ENCODE results near the gene ADAMTSL3. TPM values are rescaled to one million over a fixed set of nuclear protein-coding genes. Genes with fewer than 3 reads are reported as not detected.
A peak's percentile ranks its signal among the peaks of the same experiment; 100 is the strongest.

The ADAMTSL3 gene
- total and polyA plus RNA-seq, 4 donors = 3.5 to 19.0 (median 8.0) TPM

DNA sequence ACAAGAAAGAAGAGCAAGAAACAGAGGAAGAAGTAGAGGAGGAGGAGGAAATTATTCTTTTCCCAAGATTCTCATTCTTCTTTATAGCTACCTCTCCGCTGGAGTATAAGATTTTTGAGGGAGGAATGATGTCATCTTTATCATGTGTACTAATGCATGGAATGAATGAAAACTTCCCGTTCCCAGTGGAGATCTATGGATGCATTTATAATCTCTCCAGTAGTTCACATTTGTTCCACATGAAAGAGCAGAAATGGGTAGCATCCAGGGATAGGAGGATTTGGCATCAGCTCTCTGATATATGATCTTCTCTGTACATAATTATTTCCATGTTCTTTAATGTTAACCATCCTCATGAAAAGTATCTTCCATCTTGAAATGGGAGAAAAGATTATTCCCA is 244.4 kb downstream of the ADAMTSL3 start:
- H3K27me3 ChIP-seq (ENCODE audit: control insufficient read depth in 4 of 4, insufficient read depth in 4 of 4, low read length in 3 of 4) = no peaks in the 10 kb centered on the region
- no peak overlapping the region for H3K4me3 ChIP-seq (ENCODE audit: low read depth in 1 of 3, low read length in 3 of 3)
- 95% methylated on average over 2 of the region's 2 CpGs for WGBS
- H3K4me1 ChIP-seq (ENCODE audit: control insufficient read depth in 4 of 4, insufficient read depth in 4 of 4, low read length in 3 of 4) = peaks cover 0 to 3% (median 0%) of the 10 kb centered on the region in 4 donors
- TF ChIP-seq JUND (IDR thresholded peaks at IDR 0.05) (no peak), RXRA (IDR thresholded peaks at IDR 0.05) (no peak), TAF1 (conservative IDR thresholded peaks at IDR 0.05) (no peak), HNF4G (IDR thresholded peaks at IDR 0.05) (no peak), GABPA (IDR thresholded peaks at IDR 0.05 in 1 of 2, conservative IDR thresholded peaks at IDR 0.05 in 1 of 2) (no peak), NR2F2 (IDR thresholded peaks at IDR 0.05) (no peak)
- TF ChIP-seq, protein P1, sequence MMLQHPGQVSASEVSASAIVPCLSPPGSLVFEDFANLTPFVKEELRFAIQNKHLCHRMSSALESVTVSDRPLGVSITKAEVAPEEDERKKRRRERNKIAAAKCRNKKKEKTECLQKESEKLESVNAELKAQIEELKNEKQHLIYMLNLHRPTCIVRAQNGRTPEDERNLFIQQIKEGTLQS (IDR thresholded peaks at IDR 0.05) = no peak
- no peak for DNase-seq (ENCODE audit: low spot score)
- no peak overlapping the region for H3K27ac ChIP-seq (ENCODE audit: low read depth in 1 of 2, low read length in 2 of 2)
- H3K36me3 ChIP-seq (ENCODE audit: control insufficient read depth in 4 of 4, insufficient read depth in 3 of 4, low read depth in 1 of 4, low read length in 3 of 4) = peaks cover 3 to 20% (median 12%) of the 10 kb centered on the region in 4 donors
- no peak overlapping the region for H3K9ac ChIP-seq (ENCODE audit: low read depth in 1 of 2, low read length in 2 of 2)
- H3K9me3 ChIP-seq (ENCODE audit: control insufficient read depth in 4 of 4, low read length in 3 of 4) = no peaks in the 10 kb centered on the region

DNA sequence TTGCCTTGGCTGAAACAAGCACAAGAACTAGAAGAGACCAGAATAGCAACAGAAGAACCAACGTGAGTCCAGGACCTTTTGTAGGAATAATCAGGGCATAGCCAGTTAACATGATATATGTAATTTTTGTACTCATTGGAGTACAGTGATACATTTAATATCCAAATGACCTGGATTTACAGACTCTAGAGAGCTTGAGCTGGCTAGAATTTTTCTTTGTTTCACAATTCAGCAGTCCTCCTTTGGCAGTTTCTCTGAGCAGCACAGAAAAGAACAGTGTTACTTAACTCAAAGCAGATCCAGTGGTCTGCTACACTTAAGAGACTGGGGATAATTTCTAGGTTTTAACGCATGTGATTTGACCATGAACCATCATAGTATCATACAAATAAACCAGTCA is 245.7 kb downstream of the ADAMTSL3 start:
- DNase-seq (ENCODE audit: low spot score) = no peak
- Histone ChIP-seq H3K9ac (ENCODE audit: low read depth in 1 of 2, low read length in 2 of 2) (no peak overlapping the region), H3K36me3 (ENCODE audit: control insufficient read depth in 4 of 4, insufficient read depth in 3 of 4, low read depth in 1 of 4, low read length in 3 of 4) (peaks cover 3 to 20% (median 11%) of the 10 kb centered on the region in 4 donors), H3K27me3 (ENCODE audit: control insufficient read depth in 4 of 4, insufficient read depth in 4 of 4, low read length in 3 of 4) (no peaks in the 10 kb centered on the region), H3K4me3 (ENCODE audit: low read depth in 1 of 3, low read length in 3 of 3) (no peak overlapping the region), H3K4me1 (ENCODE audit: control insufficient read depth in 4 of 4, insufficient read depth in 4 of 4, low read length in 3 of 4) (peaks cover 0 to 3% (median 0%) of the 10 kb centered on the region in 4 donors), H3K27ac (ENCODE audit: low read depth in 1 of 2, low read length in 2 of 2) (no peak overlapping the region), H3K9me3 (ENCODE audit: control insufficient read depth in 4 of 4, low read length in 3 of 4) (no peaks in the 10 kb centered on the region)
- TF ChIP-seq, protein P1 (IDR thresholded peaks at IDR 0.05) = no peak
- 94% methylated on average over 2 of the region's 2 CpGs for WGBS

DNA sequence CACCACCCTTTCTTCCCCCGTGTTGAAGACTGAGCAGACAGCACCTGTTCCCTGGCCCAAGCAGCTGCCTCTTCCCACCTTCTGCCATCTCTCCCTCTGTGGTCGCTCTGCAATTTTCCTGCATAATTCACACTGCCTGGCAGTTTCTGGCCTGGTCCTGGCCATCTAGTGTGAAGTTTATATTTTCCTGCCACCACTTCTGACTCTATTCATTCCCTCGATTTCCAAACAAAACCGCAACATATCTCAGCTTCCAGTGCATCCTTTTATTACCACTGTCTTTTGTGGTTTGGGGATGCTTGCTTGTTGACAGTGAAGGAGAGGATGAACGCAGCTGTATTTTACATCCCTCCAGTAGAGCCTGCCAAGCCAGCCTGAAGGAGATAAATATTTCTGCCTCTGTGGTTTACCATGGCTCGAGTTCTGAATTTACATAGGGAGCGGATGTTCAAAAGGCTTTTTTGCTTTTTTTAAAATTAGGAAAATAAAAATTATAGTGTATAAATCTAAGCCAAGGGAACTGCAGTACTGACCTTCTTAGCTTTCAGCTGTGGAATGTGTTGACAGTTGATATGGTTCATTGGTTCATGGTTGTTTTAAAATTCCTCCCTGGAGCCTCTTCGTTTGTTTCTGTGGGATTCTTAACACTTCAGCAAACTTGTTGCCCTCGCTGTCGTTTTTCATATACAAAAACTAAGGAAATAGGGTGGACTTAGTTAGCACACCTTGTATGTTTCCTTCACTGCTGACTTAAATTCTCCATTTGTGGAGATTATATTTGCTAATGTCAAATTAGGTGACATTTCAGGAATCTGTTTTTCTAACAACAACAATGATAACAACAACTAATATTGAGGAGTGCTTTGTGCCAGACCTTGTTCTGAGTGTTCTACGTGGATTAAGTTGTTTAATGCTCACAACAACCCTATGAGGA is 250.5 kb downstream of the ADAMTSL3 start:
- peaks cover 3 to 19% (median 8%) of the 10 kb centered on the region in 4 donors for H3K36me3 ChIP-seq (ENCODE audit: control insufficient read depth in 4 of 4, insufficient read depth in 3 of 4, low read depth in 1 of 4, low read length in 3 of 4)
- H3K9ac ChIP-seq (ENCODE audit: low read depth in 1 of 2, low read length in 2 of 2) = no peak overlapping the region
- TF ChIP-seq JUND (IDR thresholded peaks at IDR 0.05) (no peak), NR2F2 (IDR thresholded peaks at IDR 0.05) (peak; percentile 54)
- TF ChIP-seq, protein P2, sequence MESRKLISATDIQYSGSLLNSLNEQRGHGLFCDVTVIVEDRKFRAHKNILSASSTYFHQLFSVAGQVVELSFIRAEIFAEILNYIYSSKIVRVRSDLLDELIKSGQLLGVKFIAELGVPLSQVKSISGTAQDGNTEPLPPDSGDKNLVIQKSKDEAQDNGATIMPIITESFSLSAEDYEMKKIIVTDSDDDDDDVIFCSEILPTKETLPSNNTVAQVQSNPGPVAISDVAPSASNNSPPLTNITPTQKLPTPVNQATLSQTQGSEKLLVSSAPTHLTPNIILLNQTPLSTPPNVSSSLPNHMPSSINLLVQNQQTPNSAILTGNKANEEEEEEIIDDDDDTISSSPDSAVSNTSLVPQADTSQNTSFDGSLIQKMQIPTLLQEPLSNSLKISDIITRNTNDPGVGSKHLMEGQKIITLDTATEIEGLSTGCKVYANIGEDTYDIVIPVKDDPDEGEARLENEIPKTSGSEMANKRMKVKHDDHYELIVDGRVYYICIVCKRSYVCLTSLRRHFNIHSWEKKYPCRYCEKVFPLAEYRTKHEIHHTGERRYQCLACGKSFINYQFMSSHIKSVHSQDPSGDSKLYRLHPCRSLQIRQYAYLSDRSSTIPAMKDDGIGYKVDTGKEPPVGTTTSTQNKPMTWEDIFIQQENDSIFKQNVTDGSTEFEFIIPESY (IDR thresholded peaks at IDR 0.05) = no peak
- TF ChIP-seq, protein P1 (IDR thresholded peaks at IDR 0.05) = no peak
- H3K27me3 ChIP-seq (ENCODE audit: control insufficient read depth in 4 of 4, insufficient read depth in 4 of 4, low read length in 3 of 4) = no peaks in the 10 kb centered on the region
- no peak overlapping the region for H3K27ac ChIP-seq (ENCODE audit: low read depth in 1 of 2, low read length in 2 of 2)
- H3K4me3 ChIP-seq (ENCODE audit: low read depth in 1 of 3, low read length in 3 of 3) = no peak overlapping the region
- H3K4me1 ChIP-seq (ENCODE audit: control insufficient read depth in 4 of 4, insufficient read depth in 4 of 4, low read length in 3 of 4) = no peaks in the 10 kb centered on the region
- no peak for DNase-seq (ENCODE audit: low spot score)
- 76% methylated on average over 11 of the region's 11 CpGs for WGBS
- H3K9me3 ChIP-seq (ENCODE audit: control insufficient read depth in 4 of 4, low read length in 3 of 4) = peaks cover 0 to 3% (median 0%) of the 10 kb centered on the region in 4 donors
